Keratinocyte (primary cell): Measurements from ENCODE around the gene RUNX1. TPM values are rescaled to one million over a fixed set of nuclear protein-coding genes. Genes with fewer than 3 reads are reported as not detected.

Experiments used
- DNase-seq: peaks from one replicate; pipeline ENCODE4 v3.0.0-alpha.2; 2011; ENCODE audit warnings: low read depth, missing footprints, low spot score
- FAIRE-seq: peaks from 2 replicates; lab custom pipeline; 2011; peaks lifted over from hg19 to GRCh38; lab: Jason Lieb, UNC
- H2AFZ ChIP-seq: 2 replicates; pipeline ENCODE4 v1.6.0; 2012; ENCODE audit warnings: low read length, control low read depth, inconsistent platforms; ENCODE audit not compliant: control insufficient read depth
- H3K27ac ChIP-seq: 2 replicates; pipeline ENCODE4 v1.5.1; 2011; ENCODE audit warnings: low read length; ENCODE audit not compliant: control insufficient read depth, insufficient read depth
- H3K27me3 ChIP-seq: 3 replicates; pipeline ENCODE4 v1.6.0; 2011; ENCODE audit warnings: low read length; ENCODE audit not compliant: control insufficient read depth, insufficient read depth; ENCODE audit errors: extremely low read depth
- H3K36me3 ChIP-seq, 2 experiments: 2 replicates in 1 of 2; 3 replicates in 1 of 2; pipeline ENCODE4 v1.5.1; 2011; ENCODE audit warnings: low read length in 2 of 2, mild to moderate bottlenecking in 1 of 2; ENCODE audit not compliant: control insufficient read depth in 2 of 2, insufficient read depth in 2 of 2; ENCODE audit errors: extremely low read depth in 1 of 2
- H3K4me1 ChIP-seq: 3 replicates; pipeline ENCODE4 v1.5.1; 2011; ENCODE audit warnings: low read length; ENCODE audit not compliant: control insufficient read depth, insufficient read depth; ENCODE audit errors: extremely low read depth
- H3K4me2 ChIP-seq: 3 replicates; pipeline ENCODE4 v1.6.0; 2011; ENCODE audit warnings: low read depth, low read length; ENCODE audit not compliant: control insufficient read depth, insufficient read depth; ENCODE audit errors: extremely low read depth
- H3K4me3 ChIP-seq, 3 experiments: fragments of 200-600 bp in 1 of 3; sonication (generic) in 1 of 3; 2 replicates in 2 of 3; 3 replicates in 1 of 3; pipeline ENCODE4 v1.5.1; 2011 to 2016; ENCODE audit warnings: low read length in 3 of 3, mild to moderate bottlenecking in 3 of 3, control low read depth in 2 of 3, inconsistent platforms in 1 of 3, low read depth in 1 of 3, mixed read lengths in 1 of 3, mixed run types in 1 of 3, moderate library complexity in 1 of 3; ENCODE audit not compliant: control insufficient read depth in 2 of 3, insufficient read depth in 2 of 3; ENCODE audit errors: extremely low read depth in 1 of 3
- H3K79me2 ChIP-seq: 2 replicates; pipeline ENCODE4 v1.6.0; 2012; ENCODE audit warnings: low read length; ENCODE audit not compliant: control insufficient read depth, insufficient read depth
- H3K9ac ChIP-seq: 3 replicates; pipeline ENCODE4 v1.6.0; 2011; ENCODE audit warnings: low read length; ENCODE audit not compliant: control insufficient read depth, insufficient read depth; ENCODE audit errors: extremely low read depth
- H3K9me1 ChIP-seq: 3 replicates; pipeline ENCODE4 v1.6.0; 2011; ENCODE audit warnings: low read length; ENCODE audit not compliant: control insufficient read depth, insufficient read depth; ENCODE audit errors: extremely low read depth
- H3K9me3 ChIP-seq: 2 replicates; pipeline ENCODE4 v1.5.1; 2012; ENCODE audit warnings: low read depth, low read length; ENCODE audit not compliant: control insufficient read depth
- H4K20me1 ChIP-seq: 3 replicates; pipeline ENCODE4 v1.6.0; 2011; ENCODE audit warnings: low read length; ENCODE audit not compliant: control insufficient read depth, insufficient read depth; ENCODE audit errors: extremely low read depth
- CTCF ChIP-seq, 3 experiments: IDR thresholded peaks in 1 of 3; conservative IDR thresholded peaks in 1 of 3; optimal IDR thresholded peaks in 1 of 3; 2 replicates in 2 of 3; 3 replicates in 1 of 3; pipeline versions ENCODE3 to v1.5.1; 2011; ENCODE audit warnings: low read length in 3 of 3, mild to moderate bottlenecking in 3 of 3, moderate library complexity in 2 of 3, control low read depth in 1 of 3, inconsistent platforms in 1 of 3; ENCODE audit not compliant: insufficient read depth in 2 of 3; ENCODE audit errors: extremely low read depth in 1 of 3
- EZH2 ChIP-seq: IDR thresholded peaks from one replicate; pipeline ENCODE4 v1.6.1; 2012; ENCODE audit warnings: inconsistent platforms, mild to moderate bottlenecking, low read length, moderate library complexity
- dilution Hi-C: fragments of 300-500 bp; cut with MboI; formaldehyde crosslinking; loops from one replicate; pipeline ENCODE4 v1.7.0; 2020; ENCODE audit warnings: low sequenced_read_pairs; ENCODE audit not compliant: extremely low pct_ligation_motif_present
- polyA plus RNA-seq, 5 experiments: library from polyadenylated mRNA; depleted of rRNA in 3 of 5; stranded (reverse) in 3 of 5; stranded (forward) in 1 of 5; unstranded in 1 of 5; fragments of >200 nt; gene quantifications; 1 replicate in 1 of 5; 2 replicates in 3 of 5; 3 replicates in 1 of 5; pipeline versions ENCODE4 v1.2.1 to v1.2.3, GENCODE V29; 2011 to 2012; ENCODE audit warnings: missing spikeins in 2 of 5, low read depth in 1 of 5, low replicate concordance in 1 of 5

The RUNX1 gene
- polyA plus RNA-seq, 1 donor (not counting 4 experiments of a cell fraction or from before 2014, with no cell fraction given), result 44.9 TPM

GRCh38 chr21:34944015-34944755 lies 104.9 kb downstream of the RUNX1 start:
- FAIRE-seq (no peak), DNase-seq (no peak)
- Histone ChIP-seq H3K9me1 (no peaks in the 10 kb centered on the region), H3K27me3 (no peaks in the 10 kb centered on the region), H3K9ac (no peak overlapping the region), H3K4me3 (no peak overlapping the region), H3K9me3 (no peaks in the 10 kb centered on the region), H2AFZ (no peak overlapping the region), H4K20me1 (no peaks in the 10 kb centered on the region), H3K27ac (no peak overlapping the region), H3K79me2 (no peaks in the 10 kb centered on the region), H3K4me1 (peaks cover 5% of the 10 kb centered on the region), H3K36me3 (no peaks in the 10 kb centered on the region), H3K4me2 (no peak overlapping the region)
- TF ChIP-seq EZH2 (no peak), CTCF (optimal IDR thresholded peaks at IDR 0.05 in 1 of 3, IDR thresholded peaks at IDR 0.05 in 1 of 3, conservative IDR thresholded peaks at IDR 0.05 in 1 of 3; ENCODE audit: extremely low read depth in 1 of 3, insufficient read depth in 2 of 3, low read length in 3 of 3) (no peak)
- dilution Hi-C loops, result no loop called here

GRCh38 chr21:34942911-34943310 lies 106.2 kb downstream of the RUNX1 start:
- Histone ChIP-seq H3K4me2 (no peak overlapping the region), H3K9me1 (no peaks in the 10 kb centered on the region)
- FAIRE-seq, result no peak

More at GRCh38 chr21:34942911-34943310, 106.2 kb downstream of the RUNX1 start:
- no peak overlapping the region for H2AFZ ChIP-seq
- H3K79me2 ChIP-seq, result no peaks in the 10 kb centered on the region
- no peaks in the 10 kb centered on the region for H3K36me3 ChIP-seq
- no peaks in the 10 kb centered on the region for H3K9me3 ChIP-seq
- dilution Hi-C loops, result no loop called here
- H3K27ac ChIP-seq, result no peak overlapping the region
- no peaks in the 10 kb centered on the region for H4K20me1 ChIP-seq
- H3K4me1 ChIP-seq, result peaks cover 17% of the 10 kb centered on the region
- no peaks in the 10 kb centered on the region for H3K27me3 ChIP-seq
- no peak for TF ChIP-seq EZH2
- no peak for TF ChIP-seq CTCF (optimal IDR thresholded peaks at IDR 0.05 in 1 of 3, IDR thresholded peaks at IDR 0.05 in 1 of 3, conservative IDR thresholded peaks at IDR 0.05 in 1 of 3; ENCODE audit: extremely low read depth in 1 of 3, insufficient read depth in 2 of 3, low read length in 3 of 3)
- no peak overlapping the region for H3K4me3 ChIP-seq
- no peak for DNase-seq
- no peak overlapping the region for H3K9ac ChIP-seq
